ENCODE results near the gene RNF8. TPM values are rescaled to one million over a fixed set of nuclear protein-coding genes. Genes with fewer than 3 reads are reported as not detected.
"Not testable (repeated sequence)": the region's sequence is repeated elsewhere in the genome, so short reads cannot be mapped to it uniquely, and the experiment has no call there.

The RNF8 gene
- total RNA-seq, 1 donor from 2014 or later, result 18.7 TPM

GRCh38 chr6:37435373-37435772, 81.6 kb downstream of the RNF8 start:
- H3K4me3 Mint-ChIP-seq, result no peak overlapping the region
- ChIA-PET POLR2A (no interaction called here), CTCF (no interaction called here)
- H3K4me1 Mint-ChIP-seq, result peaks cover 34% of the 10 kb centered on the region
- H3K9me3 Mint-ChIP-seq, result no peaks in the 10 kb centered on the region
- DNase-seq, result no peak
- intact Hi-C loops (cut with micrococcal nuclease), result no loop called here
- ATAC-seq (ENCODE audit: low read depth), result no peak
- TF ChIP-seq, protein P1, sequence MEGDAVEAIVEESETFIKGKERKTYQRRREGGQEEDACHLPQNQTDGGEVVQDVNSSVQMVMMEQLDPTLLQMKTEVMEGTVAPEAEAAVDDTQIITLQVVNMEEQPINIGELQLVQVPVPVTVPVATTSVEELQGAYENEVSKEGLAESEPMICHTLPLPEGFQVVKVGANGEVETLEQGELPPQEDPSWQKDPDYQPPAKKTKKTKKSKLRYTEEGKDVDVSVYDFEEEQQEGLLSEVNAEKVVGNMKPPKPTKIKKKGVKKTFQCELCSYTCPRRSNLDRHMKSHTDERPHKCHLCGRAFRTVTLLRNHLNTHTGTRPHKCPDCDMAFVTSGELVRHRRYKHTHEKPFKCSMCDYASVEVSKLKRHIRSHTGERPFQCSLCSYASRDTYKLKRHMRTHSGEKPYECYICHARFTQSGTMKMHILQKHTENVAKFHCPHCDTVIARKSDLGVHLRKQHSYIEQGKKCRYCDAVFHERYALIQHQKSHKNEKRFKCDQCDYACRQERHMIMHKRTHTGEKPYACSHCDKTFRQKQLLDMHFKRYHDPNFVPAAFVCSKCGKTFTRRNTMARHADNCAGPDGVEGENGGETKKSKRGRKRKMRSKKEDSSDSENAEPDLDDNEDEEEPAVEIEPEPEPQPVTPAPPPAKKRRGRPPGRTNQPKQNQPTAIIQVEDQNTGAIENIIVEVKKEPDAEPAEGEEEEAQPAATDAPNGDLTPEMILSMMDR (IDR thresholded peaks at IDR 0.05), result no peak
- no peak overlapping the region for H3K27ac Mint-ChIP-seq
- no peaks in the 10 kb centered on the region for H3K27me3 Mint-ChIP-seq
- H3K36me3 Mint-ChIP-seq (ENCODE audit: low read depth), result peaks cover 54% of the 10 kb centered on the region

DNA sequence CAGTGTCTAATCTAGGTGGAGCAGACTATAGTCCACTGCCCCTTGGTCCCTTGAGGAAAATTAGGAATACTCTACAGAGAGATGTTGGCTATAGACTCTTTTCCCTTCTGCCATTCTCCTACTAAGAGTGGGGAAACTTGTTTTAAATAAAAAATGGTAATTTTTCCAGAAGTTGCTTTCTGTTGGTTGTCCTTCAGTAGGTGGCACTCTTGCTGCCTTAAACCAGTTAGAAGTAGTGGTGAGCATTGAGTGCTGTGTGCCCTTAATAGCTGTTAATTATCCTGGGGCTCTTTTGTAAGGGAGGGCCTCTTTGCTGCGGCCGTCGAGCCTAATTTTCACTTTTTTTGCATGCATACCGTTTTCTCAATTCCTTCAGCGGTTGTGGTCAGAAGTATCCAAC, 82.0 kb downstream of the RNF8 start:
- ChIA-PET POLR2A (no interaction called here), CTCF (no interaction called here)
- Mint-ChIP-seq H3K4me1 (peaks cover 34% of the 10 kb centered on the region), H3K27ac (no peak overlapping the region), H3K4me3 (no peak overlapping the region), H3K9me3 (no peaks in the 10 kb centered on the region), H3K27me3 (no peaks in the 10 kb centered on the region), H3K36me3 (ENCODE audit: low read depth) (peaks cover 58% of the 10 kb centered on the region)
- TF ChIP-seq, protein P1 (IDR thresholded peaks at IDR 0.05), result no peak
- ATAC-seq (ENCODE audit: low read depth) (no peak), DNase-seq (no peak)
- intact Hi-C loops (cut with micrococcal nuclease), result no loop called here

- Mint-ChIP-seq H3K4me1 (peaks cover 40% of the 10 kb centered on the region), H3K9me3 (no peaks in the 10 kb centered on the region), H3K36me3 (ENCODE audit: low read depth) (peaks cover 61% of the 10 kb centered on the region), H3K27ac (no peak overlapping the region), H3K4me3 (no peak overlapping the region), H3K27me3 (no peaks in the 10 kb centered on the region)
- TF ChIP-seq, protein P1 (IDR thresholded peaks at IDR 0.05), result no peak
- intact Hi-C loops (cut with micrococcal nuclease), result no loop called here
- CTCF ChIA-PET, result no interaction called here
- DNase-seq (no peak), ATAC-seq (ENCODE audit: low read depth) (no peak)
- POLR2A ChIA-PET, result no interaction called here
Measured at GRCh38 chr6:37438930-37439329, 85.1 kb downstream of the RNF8 start.

- peaks cover 21% of the 10 kb centered on the region for H3K4me1 Mint-ChIP-seq
- no peak overlapping the region for H3K4me3 Mint-ChIP-seq
- ChIA-PET CTCF (no interaction called here), POLR2A (interaction anchor here (2.0 kb wide), 1 partner anchor 8 kb away, joined by 16 read pairs; the partner anchor contains the start of gene CMTR1)
- no peaks in the 10 kb centered on the region for H3K9me3 Mint-ChIP-seq
- intact Hi-C loops (cut with micrococcal nuclease), result no loop called here
- no peak overlapping the region for H3K27ac Mint-ChIP-seq
- no peak for ATAC-seq (ENCODE audit: low read depth)
- no peaks in the 10 kb centered on the region for H3K27me3 Mint-ChIP-seq
- DNase-seq, result no peak
- H3K36me3 Mint-ChIP-seq (ENCODE audit: low read depth), result peaks cover 71% of the 10 kb centered on the region
- TF ChIP-seq, protein P1 (IDR thresholded peaks at IDR 0.05), result no peak
Measured at GRCh38 chr6:37441651-37442050, 87.9 kb downstream of the RNF8 start.

DNA sequence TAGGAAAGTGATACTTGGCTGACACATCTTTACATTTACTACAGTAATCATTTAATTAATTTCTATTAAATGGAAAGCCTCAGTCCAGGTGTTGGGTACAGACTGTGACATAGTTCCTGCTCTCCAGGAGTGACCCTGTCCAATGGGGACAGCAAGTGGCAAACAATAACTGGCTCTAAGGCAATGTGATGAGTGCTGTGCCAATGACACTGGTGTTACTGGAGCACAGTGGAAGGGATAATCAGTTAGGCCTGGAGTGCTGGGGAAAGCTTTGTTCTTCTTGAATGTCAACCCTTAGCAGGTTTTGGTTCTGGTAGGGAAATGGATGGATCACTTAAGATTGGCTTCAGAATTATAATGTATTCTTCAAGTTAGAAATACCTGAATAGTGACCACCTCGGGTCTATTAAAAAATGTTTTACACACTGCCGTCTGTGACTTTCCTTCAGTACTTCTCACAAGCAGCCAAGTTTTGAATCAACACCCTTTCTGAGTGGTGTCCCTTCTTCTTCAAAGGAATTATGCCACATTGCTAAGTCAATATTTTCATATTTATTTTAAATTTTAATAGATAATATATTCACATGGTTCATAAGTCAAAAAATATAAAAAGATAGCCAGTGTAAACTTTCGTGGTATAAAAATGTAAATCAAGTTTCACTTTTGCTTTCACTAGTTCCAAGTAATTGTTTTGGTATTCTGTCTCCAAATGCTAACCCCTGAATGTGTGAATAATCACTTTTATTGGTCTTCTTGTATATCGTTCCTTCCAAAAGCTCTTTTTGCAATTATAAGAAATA, 88.8 kb downstream of the RNF8 start:
- DNase-seq, result no peak
- intact Hi-C loops (cut with micrococcal nuclease), result no loop called here
- ATAC-seq (ENCODE audit: low read depth), result peak; percentile 21
- Mint-ChIP-seq H3K4me1 (peaks cover 20% of the 10 kb centered on the region), H3K27me3 (no peaks in the 10 kb centered on the region), H3K9me3 (no peaks in the 10 kb centered on the region), H3K4me3 (peak overlapping the region; percentile 70), H3K36me3 (ENCODE audit: low read depth) (peaks cover 71% of the 10 kb centered on the region), H3K27ac (peak overlapping the region; percentile 68)
- CTCF ChIA-PET, result interaction anchor here (1.2 kb wide), 1 partner anchor 117 kb away, joined by 3 read pairs; no protein-coding TSS in a partner anchor
- TF ChIP-seq, protein P1 (IDR thresholded peaks at IDR 0.05), result no peak
- POLR2A ChIA-PET, result interaction anchor here (1.1 to 2.0 kb wide), 2 partner anchors 9 to 15 kb away, joined by 4 to 16 read pairs; partner anchors contain the start of gene CMTR1

GRCh38 chr6:37443216-37443542, 89.4 kb downstream of the RNF8 start:
- H3K27ac Mint-ChIP-seq, result peak overlapping the region; percentile 65
- H3K4me1 Mint-ChIP-seq, result peaks cover 18% of the 10 kb centered on the region
- H3K36me3 Mint-ChIP-seq (ENCODE audit: low read depth), result peaks cover 70% of the 10 kb centered on the region
- POLR2A ChIA-PET, result interaction anchor here (1.0 to 2.0 kb wide), 3 partner anchors 10 to 14 kb away, joined by 4 to 16 read pairs (median 5); partner anchors contain the start of gene CMTR1
- intact Hi-C loops (cut with micrococcal nuclease); DNase-seq; H3K27me3 Mint-ChIP-seq; H3K9me3 Mint-ChIP-seq; ATAC-seq (ENCODE audit: low read depth): not testable (repeated sequence)
- H3K4me3 Mint-ChIP-seq, result peak overlapping the region; percentile 70
- CTCF ChIA-PET, result interaction anchor here (0.7 to 1.2 kb wide), 3 partner anchors 10 to 117 kb away, joined by 3 to 4 read pairs (median 3); partner anchors contain the start of gene CMTR1

All from activated B cell treated with CpG ODN at 0.5 μM for 24 hours (primary cell).